Right forelimb (tissue), 1 donor: ENCODE data around the gene JAZF1.

ENCODE experiments used
- DNase-seq: peaks from one replicate; pipeline ENCODE4 v3.0.0-alpha.2; 2018

Gene JAZF1

DNA sequence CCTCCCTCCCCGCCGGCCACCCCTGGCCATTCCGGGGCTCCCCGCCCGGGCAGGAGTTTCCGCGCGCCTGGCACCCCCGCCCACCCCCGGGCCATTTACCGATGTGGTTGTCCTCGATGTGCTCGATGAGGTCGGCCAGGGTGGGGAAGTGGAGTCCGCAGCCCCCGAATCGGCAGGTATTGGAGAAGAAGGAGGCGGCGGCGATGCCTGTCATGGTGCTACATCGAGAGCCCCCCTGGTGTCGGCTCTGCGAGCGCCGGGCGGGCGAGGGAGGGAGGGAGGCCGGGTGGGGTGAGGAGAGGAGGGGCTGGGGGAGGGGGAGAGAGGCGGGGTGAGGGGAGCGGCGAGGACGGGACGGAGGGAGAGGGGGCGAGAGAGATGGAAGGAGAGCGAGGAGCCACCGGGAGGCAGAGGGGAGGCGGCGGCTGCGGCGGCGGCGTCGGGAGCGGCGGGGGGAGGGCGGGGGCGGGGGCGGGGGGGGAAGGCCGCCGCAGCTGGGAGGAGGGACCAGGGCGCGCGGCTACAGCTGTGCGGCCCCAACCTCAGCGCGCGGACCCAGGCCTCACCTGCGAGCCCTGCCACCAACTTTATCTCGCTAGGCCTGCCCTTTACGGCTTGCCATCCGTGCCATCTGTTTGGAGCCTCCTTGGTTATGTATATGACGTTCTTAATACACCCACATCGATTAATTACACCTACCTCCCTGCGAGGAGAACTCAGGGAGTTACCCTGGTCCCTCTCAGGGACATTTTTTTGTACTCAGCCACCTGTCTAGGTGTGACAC is at the start of gene JAZF1:
Gene JAZF1, minus strand, starts transcription at position 432 of the 784 bp plus-strand sequence.
- DNase-seq, result peak; percentile 88

DNA sequence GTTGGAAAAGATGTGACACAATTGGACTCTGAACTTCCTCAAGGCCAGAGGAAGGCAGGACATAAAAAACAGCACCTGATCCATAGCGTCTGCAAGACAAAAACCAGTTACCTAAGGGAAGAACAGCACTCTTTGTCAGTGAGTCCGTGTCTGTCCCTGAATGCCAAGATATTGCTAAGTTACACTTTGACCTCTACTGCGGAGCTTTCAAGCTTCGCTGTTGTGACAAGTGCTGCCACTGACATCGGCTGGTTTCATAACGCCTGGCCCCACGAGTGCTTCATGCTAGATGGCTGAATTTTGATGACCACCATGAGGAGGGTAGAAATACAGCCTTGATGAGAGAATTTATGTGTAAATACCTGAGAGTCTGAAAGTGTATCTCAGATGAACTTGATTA is 49.7 kb upstream of the JAZF1 start:
- DNase-seq, result no peak

DNA sequence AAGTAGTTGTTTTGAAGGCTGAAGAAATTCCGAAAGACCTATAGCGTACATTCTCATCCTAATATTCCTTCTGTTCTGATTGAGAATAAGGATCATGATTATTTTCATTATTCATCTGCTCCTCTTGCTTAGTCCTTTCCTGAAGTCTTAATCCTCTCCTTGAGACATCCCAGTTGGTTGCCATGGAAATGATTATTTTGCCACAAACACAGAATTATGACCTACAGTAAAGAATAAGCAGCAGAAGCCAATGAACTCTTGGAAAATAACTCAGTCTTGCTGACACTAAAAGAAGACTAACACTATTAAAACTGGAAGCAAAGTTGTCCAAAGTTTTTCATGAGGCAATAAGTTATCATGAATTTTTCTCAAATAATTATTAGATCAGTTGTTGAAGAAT is 47.8 kb upstream of the JAZF1 start:
- DNase-seq, result no peak

DNA sequence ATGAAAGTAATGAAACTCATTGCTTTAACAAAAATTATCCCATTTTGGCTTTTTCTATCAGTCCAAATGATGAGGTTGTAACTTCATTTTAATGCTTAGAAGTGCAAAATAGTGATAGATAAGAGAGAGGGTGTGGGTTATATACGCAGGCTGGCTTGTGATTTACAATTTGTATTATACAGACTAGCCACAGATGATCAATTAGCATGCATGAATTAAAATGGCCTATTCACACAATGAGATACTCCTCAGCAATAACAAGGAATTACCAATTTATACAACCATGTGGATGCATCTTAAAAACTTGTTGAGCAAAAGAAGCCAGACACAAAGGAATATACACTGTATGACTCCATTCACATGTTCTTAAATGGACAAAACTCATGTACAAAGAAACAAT is 45.4 kb upstream of the JAZF1 start:
- DNase-seq, result no peak

DNA sequence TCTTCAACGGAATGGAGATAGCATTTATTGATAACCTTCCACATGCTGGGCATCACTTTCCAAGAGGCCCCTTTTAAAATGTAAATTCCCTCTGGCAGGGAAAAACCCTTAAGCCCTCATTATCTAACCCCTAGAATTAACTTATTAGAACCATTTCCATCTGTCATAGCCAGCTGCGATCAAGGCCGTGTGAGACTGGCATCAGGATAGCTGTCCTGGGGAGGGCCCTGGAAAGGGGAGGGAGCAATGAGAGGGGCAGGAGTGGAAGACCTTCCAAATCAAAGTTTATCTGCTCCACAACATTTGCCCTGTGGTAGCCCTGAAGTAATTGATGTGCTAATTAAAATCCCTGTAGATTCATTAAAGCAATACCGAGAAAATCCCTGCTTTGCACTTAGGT is 45.0 kb upstream of the JAZF1 start:
- no peak for DNase-seq

DNA sequence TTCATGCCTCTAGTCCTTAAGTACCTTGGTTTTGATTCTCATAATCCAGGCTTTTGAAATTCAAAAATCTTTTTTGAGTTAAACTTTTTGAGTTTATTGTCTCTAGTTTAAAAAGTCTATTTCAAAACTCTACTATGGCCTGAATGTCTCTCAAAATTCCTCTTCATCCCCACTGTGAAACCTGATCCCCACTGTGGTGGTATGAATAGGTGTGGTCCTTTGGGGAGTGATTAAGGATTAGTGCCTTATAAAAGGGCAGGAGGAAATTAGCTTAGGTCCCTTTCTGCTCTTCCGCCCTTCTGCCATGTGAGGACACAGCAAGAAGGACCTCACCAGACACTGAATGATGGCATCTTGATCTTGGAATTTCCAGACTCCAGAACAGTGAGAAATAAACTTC is 44.1 kb upstream of the JAZF1 start:
- no peak for DNase-seq

DNA sequence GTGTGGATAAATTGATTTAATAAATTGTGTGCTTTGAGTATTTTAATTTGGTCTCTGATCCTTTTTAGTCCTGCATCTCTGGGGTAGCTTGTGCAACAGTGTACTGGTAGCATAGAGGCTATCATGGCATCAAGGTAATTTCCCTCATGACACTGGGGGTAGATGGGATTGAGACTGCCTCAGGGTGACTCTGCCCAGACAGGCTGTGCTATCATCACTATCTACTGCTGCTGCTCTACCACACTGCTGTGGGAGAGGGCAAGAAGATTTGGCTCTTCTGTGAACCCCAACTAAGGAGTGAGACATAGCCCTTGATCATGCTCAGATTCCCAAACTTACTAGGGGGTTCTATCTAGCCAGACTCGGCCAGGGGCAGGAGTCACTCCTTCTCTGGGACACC is 43.6 kb upstream of the JAZF1 start:
- no peak for DNase-seq

DNA sequence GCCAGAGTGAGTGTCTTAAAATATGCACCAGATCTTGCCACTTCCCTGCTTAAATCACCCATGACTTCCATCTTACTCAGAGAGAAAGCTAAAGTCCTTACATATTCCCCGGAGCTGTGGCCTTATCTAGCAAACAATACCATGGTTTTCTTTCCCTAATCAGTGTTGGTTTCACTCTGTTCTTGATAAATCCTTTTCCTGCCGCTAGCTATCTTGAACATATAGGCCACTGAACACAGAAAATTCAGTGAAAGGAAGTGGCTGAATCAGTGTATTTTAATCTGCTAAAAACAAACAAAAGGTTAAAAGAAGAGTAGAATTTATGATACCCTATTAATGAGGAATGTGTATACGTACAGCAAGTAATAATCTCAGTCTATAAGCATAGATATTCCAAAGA is 42.0 kb upstream of the JAZF1 start:
- no peak for DNase-seq

DNA sequence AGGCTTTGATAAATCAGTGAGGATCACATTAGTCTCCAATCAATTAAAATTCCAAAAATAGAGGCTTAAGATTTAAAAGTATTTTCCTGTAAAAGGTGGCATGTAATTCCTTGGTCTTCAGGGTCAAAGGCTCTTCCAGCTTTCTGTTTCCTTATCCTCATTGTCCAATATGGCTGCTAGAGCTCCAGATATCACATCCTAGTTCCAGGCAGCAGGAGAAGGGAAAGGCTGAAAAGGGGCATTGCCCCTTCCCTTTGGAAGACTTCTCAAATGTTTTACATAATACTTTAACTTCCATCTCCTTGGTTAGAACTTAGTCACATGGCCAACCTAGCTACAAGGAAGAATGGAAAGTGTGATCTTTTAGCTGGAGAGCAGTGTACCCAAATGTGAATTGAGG is 39.2 kb upstream of the JAZF1 start:
- DNase-seq, result no peak

DNA sequence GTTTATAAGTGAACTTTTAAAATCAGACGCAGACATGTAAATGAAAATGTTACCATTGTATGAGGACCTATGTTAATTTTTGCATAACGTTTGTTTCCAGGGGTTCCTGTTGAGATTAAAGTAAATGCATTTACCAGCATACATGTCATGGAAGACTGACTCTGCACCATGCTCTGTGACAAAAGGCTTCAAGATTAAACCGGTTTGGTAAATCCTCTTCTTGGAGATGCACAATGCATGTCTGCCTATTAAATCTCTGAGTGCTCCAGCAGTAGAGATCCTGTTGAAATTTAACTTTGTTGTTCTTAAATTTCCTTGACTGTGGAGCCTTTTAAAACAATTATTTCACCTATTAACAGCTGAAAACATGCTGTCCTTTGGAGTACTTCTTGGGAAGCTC is 36.5 kb upstream of the JAZF1 start:
- DNase-seq, result no peak

DNA sequence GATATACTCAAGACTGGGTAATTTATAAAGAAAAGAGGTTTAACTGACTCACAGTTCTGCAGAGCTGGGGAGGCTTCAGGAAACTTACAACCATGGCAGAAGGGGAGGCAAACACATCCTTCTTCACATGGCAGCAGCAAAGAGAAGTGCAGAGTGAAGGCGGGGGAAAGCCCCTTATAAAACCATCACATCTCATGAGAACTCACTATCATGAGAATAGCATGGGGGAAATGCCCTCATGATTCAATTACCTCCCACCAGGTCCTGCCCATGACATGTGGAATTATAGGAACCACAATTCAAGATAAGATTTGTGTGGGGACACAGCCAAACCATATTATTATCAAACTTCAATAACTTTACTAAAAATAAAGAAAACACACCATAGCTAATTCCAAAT is 30.4 kb upstream of the JAZF1 start:
- DNase-seq, result no peak

DNA sequence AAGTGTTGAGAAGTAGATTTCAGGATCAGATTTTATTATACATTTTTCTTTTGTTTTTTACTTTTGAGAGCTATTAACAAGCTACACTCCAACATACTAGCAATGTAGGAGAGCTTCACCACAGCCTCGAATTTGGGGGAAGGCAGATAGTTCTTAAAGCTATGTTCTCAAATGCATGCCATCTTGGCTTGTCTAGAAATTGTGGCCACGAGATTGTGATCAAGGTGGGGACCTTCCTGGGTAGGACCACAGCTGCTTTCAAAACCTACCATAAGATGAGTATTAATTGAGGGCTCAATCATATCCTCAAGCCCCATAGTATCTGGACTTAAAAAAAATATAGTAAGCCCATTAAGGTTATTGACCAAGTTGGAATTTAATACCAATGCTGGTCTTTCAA is 27.9 kb upstream of the JAZF1 start:
- no peak for DNase-seq

DNA sequence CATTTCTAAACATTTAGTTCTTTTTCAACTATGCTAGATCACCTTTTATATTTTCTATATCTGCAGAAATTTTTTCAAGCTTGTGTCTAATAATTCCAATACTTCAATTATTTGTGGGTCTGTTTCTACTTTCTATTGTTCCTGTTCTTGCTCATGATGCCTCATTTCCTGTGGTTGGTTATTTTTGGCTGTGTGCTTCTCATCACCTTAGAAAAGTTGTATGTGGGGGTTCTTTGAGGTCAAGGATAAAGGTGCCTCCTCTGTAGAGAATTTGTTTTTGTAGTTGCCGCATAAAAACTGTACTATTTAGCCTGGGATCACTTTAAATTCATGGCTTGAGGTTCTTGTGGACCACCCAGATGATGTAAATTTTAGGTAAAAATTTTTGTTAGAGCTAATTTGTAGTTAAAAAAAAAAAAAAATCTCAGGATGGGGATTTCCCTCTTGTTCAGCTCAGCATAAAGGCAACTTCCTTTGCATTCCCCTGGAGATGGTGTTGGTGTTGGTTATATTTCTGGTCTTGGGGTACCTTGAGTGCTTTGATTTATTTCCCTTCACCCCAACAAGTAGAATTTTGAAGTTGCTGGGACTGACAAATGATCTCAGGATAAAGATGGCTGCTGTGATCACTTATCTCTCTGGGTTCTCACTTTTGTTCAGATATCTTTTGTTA is 27.0 kb upstream of the JAZF1 start:
- no peak for DNase-seq

DNA sequence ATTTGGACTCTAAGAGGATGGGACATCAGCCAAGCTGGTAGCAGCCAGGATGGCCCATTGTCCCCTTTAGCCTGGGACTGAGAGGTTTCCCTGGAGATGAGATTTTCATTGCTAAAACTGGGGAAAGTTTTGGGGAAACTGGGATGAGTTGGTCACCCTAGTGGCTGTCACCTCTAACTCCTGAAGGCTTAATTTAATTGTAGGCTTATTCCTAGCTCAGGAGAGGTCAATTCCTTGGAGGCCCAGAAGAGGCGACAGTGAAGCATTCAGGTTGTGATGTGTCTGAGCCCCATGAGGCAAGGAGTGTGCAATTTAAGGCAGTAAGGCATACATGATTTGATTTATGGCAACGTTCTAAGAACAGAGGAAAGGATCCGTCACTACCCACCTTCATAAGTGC is 24.9 kb upstream of the JAZF1 start:
- DNase-seq, result no peak

DNA sequence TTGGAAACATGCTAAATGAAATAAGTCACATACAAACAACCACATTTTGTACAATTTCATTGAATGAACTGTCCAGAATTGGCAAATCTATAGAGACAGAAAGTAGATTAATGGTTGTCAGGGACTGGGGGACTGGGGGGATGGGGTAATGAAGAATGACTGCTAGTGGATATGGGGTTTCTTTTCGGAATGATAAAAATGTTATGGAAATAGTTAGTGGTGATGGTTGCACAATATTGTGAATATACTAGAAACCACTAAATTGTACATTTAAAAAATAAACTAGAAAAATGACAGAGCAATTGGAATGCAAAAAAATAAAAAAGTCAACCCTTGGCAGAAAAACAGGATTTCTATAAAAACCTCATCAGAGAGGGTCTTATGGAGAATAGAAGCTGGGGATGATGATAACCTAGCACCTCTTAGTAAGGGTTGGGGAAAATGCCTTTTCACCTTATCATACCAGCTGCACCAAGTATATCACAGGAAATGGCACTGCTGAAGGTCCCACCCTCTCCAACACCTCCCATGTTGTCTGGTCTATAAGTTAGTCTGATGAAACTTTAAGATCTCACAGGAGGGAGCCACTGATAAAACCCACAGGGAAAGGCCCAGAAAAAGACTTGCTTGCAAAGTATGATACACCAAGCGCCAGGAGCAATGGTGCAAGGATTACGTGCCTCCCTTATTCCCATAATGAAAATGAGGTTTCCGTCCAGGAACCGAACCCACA is 23.1 kb upstream of the JAZF1 start:
- no peak for DNase-seq

DNA sequence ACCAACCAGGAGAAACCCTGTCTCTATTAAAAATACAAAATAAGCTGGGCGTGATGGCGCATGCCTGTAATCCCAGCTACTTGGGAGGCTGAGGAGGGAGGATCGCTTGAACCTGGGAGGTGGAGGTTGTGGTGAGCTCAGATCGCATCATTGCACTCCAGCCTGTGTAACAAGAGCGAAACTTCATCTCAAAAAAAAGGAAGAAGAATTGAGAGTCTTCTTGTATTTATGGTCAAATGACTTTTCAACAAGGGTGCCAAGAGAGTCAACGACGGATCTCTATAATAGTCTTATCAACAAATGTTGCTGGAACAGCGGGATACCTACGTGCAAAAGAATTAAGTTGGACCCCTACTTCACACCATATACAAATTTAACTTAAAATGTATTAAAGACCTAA is 21.6 kb upstream of the JAZF1 start:
- no peak for DNase-seq

DNA sequence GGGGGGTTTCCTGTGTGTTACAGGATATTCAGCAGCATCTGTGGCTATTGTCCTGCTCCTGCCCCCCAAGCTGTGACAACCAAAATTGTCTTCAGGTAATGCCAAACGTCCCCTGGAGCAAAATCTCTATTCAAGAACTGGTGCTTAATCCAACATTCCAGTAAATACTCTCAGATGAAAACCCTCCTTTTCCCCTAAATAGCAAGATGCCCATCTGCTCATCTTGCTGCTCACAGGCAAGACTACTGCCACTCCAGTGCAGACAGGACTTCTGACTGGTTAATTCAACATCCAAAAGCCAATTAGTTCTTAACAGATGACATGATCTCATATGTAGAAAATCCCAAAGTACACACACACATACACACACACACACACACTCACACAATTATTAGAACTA is 20.5 kb upstream of the JAZF1 start:
- DNase-seq, result no peak

DNA sequence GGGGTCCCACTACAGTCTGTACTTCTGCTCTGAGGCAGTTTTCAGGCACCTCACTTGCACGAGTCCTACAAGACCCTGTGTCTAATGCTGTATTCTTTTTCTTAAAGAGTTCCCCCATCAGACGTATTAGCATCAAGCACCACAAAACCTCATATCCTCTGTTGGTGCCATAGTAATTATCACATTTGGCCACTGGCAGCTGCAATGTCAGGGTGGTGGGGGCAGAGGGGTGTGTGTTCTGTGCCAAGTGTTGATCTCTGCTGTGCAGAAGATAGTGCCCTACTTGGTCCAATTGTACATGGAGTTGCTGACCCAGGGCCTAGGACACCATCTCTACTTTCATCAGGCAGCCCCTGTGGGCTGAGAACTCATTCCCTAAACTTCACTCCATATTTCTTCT is 20.0 kb upstream of the JAZF1 start:
- DNase-seq, result no peak

DNA sequence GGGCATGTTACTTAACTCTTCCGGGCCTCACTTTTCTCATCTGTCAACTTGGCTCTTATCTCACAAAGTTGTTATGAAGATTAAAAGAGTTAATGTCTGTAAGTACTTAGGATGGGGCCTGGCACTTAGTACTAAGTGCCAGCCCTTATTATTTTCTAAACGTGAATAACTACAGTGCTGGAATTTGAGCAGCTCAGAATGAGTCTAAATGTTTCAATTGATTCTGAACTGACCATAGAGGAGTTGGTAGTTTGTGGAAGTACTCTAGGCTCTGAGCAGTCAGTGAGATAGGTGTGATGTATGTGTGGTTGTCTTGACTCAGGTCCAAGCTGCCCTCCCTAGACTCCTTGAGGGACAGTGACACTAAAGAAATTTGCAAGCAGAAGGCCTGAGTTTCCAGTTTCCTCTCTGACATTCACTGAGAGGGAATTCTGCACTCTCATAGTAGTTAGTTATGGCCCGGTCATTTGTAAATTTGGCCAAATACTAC is 18.5 kb upstream of the JAZF1 start:
- no peak for DNase-seq

DNA sequence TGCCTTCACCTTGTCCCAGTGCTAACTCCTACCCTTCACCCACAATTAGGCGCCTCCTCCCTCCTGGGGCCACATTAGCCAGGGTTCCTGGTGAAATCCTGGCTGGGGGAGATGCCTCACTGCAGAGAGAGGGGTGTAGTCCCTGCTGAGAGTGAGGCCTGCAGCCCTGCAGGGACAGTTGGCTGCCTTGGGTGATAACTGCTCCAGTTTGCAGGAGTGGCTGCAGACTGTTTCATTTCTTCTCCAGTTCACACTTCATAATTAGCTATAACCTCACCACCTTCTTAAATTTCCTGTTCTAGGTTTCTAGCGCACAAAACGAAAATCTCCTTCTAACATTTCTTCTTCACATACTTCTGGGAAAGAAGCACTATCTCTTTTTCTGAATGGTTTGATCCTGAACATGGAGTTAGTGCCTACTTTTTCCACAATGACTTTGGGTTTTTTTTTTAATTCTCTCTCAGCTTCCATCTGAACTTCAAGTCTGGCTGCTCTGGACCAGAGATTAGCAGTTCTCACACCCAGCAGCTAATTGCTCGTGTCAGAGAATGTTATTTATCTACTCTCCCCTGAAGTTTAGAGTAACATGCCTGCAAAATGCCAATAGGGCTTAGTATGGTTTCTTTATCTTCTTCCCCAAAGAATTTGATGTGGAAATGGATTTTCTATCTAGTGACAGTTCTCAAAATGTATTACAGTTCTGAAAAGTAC is 15.5 kb upstream of the JAZF1 start:
- no peak for DNase-seq

DNA sequence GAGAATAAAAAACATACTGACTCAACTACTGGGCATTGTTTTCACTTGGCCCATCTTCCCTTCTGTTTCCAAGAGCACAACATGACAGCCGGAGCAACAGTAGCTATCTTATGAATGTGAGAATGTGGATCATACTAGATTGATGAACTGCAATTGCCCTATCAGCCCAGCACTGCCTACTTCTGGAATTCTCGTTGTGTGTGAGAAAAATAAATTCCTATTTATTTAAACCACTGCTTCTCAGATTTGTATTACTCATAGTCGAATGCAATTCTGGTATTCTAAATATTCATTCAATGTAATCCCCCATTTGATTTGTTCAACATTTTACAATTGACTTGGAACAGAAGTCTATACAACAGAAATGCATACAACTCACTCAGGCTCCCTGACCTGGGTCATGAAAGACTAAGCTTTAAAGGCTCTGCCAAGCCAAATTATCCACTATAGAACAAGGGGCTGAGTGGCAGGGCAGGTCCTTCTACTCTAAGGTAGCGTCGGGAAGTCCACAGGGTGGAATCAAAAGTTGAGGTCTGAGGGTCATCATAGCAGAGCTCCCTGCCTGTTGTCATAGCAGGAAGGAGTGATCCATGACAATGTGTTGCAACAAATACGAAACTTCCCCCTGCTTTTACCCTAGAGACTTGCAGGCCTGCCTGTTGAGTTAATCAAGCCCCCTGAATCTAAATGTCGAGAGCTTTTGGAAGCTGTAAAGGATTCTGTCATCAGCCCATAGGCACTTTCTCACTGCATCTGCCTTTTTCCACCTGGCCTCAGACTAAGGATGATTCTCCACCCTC is 12.4 kb upstream of the JAZF1 start:
- DNase-seq, result no peak

DNA sequence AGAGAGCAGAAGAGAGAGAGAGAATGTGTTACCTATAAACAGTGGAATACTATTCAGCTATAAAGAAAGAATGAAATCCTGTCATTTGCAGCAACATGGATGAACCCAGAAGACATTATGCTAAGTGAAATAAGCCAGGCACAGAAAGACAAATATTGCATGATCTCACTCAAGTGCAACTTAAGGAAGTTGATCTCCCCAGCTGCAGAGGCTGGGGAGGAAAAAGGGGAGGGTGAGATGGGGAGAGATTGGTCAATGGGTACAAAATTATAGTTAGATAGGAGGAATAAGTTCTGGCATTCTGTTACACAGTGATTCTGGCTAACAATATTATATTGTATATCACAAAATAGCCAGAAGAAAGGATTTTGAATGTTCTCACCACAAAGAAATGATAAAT is 11.2 kb upstream of the JAZF1 start:
- no peak for DNase-seq
